Measurements from ENCODE around the gene RIMBP2. TPM values are rescaled to one million over a fixed set of nuclear protein-coding genes. Genes with fewer than 3 reads are reported as not detected.
"Not testable (repeated sequence)": the region's sequence is repeated elsewhere in the genome, so short reads cannot be mapped to it uniquely, and the experiment has no call there.

RIMBP2 gene
- total and polyA plus RNA-seq, 9 donors, result 1.1 to 16.2 (median 3.5) TPM

DNA sequence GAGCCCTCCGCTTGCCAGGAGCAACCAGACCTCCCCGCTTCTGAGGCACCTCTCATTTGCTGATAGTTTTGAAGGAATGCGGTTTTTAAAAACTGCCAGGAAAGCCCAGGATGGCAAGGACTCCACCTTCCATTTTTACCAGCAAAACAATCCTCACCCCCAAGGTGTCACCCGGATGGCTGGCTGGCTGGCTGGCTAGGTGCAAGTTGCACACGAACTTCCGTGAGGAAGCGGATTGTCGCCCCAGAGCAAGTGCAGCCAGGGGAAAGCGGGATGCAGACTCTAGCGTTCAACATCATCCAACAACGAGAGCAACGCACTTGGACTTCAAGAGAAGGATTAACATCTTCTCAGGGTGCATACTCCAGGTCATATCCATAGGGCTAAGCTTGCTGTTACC lies 125.4 kb downstream of the RIMBP2 start:
- WGBS, 3 donors, result 80 to 86% (median 81%) methylated on average over 12 of the region's 12 CpGs

DNA sequence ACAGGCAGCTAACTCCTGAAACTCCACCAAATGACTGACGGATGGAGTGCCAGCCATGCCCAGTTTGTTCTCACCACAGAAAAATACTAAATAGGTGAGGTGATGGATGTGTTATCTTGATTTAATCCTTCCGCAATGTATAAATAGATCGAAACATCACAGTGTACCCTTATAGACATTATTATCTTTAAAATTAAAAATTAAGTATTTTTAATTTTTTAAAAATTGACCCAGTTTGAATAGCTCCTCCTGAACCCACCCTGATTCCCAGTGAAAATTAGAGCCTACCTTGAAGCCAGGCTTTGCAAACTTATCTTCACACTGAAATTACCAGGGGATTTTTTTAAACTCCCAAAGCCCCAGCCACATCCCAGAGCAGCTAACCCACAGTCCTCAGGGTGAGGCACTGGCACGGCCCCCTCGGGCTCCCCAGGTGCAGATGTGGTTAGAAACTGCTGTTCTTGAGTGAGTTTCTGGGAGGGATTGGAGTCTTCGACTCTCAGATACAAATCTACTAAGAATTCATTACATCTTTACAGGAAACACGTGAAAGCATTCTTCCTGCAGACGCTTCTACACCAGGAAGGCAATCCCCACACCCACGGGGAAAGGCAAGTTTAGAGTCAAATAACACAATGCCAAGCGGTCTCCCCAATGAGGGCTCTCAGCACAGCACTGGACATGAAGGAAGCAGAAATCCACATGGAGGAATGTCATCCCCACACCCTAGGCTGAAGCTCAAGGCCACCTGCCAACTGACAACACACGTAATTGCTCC lies 126.4 kb downstream of the RIMBP2 start:
- 60 to 64% (median 61%) methylated on average over 11 of the region's 11 CpGs for WGBS, 3 donors
- no peaks in the 10 kb centered on the region for H3K27me3 ChIP-seq
- intact Hi-C loops (cut with DNase I), result no loop called here
- H3K9me3 ChIP-seq, result no peaks in the 10 kb centered on the region
- DNase-seq, result no peak
- TF ChIP-seq EP300 (IDR thresholded peaks at IDR 0.05), result no peak
- TF ChIP-seq, protein P1, sequence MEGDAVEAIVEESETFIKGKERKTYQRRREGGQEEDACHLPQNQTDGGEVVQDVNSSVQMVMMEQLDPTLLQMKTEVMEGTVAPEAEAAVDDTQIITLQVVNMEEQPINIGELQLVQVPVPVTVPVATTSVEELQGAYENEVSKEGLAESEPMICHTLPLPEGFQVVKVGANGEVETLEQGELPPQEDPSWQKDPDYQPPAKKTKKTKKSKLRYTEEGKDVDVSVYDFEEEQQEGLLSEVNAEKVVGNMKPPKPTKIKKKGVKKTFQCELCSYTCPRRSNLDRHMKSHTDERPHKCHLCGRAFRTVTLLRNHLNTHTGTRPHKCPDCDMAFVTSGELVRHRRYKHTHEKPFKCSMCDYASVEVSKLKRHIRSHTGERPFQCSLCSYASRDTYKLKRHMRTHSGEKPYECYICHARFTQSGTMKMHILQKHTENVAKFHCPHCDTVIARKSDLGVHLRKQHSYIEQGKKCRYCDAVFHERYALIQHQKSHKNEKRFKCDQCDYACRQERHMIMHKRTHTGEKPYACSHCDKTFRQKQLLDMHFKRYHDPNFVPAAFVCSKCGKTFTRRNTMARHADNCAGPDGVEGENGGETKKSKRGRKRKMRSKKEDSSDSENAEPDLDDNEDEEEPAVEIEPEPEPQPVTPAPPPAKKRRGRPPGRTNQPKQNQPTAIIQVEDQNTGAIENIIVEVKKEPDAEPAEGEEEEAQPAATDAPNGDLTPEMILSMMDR (IDR thresholded peaks at IDR 0.05), result no peak
- no peak overlapping the region for H3K4me3 ChIP-seq
- no peaks in the 10 kb centered on the region for H3K4me1 ChIP-seq (ENCODE audit: insufficient read depth)
- H3K27ac ChIP-seq, result no peak overlapping the region
- H3K36me3 ChIP-seq, result no peaks in the 10 kb centered on the region

More for the DNA sequence above, 125.4 kb downstream of the RIMBP2 start:
- TF ChIP-seq, protein P1 (IDR thresholded peaks at IDR 0.05), result no peak
- TF ChIP-seq EP300 (IDR thresholded peaks at IDR 0.05) (no peak), POLR2A (IDR thresholded peaks at IDR 0.05) (no peak)
- Histone ChIP-seq H3K27ac (no peak overlapping the region), H3K4me3 (no peak overlapping the region), H3K27me3 (no peaks in the 10 kb centered on the region), H3K36me3 (no peaks in the 10 kb centered on the region), H3K9me3 (no peaks in the 10 kb centered on the region), H3K4me1 (ENCODE audit: insufficient read depth) (no peaks in the 10 kb centered on the region)
- DNase-seq, result no peak
- intact Hi-C loops (cut with DNase I), result no loop called here

DNA sequence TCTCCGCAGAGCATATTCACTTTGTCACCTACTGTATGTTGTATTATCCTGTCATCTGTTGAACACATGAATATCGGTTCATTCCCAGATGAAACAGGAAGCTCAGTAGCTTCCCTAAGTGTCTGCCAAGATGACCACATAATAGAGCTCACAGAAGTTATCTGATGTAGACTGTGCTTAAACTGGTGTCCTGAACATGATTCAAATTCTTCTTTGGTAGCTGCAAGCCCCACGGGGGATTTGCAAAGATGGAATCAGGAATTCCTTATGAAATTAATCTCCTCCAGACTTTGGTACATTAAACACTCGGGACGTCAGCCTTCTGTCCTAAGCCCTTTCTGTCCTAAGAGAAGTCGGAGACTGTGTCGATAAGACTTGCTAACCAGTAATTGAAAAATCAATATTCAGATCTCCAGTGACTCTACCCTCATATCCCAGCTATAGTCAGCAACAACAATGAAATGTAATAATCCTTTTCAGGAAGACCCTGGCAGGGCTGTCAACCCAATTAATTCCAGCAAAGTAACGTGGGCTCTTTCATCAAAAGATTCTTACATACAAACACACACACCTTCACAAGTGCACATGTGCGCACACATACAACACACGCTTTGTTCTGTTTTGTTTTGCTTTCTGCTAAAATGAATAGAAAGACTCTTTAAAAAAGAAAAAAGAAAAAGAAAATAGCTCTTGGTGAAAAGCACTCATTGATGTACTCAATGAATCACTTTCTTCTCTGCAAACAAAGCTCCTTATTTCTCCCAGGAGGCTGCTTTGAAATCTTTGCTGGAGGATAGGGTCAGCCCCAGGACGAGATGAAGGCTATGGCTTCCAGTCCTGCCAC lies 127.2 kb downstream of the RIMBP2 start:
- DNase-seq, result no peak
- no peaks in the 10 kb centered on the region for H3K4me1 ChIP-seq (ENCODE audit: insufficient read depth)
- intact Hi-C loops (cut with DNase I), result no loop called here
- H3K9me3 ChIP-seq, result no peaks in the 10 kb centered on the region
- no peak overlapping the region for H3K4me3 ChIP-seq
- H3K27me3 ChIP-seq, result no peaks in the 10 kb centered on the region
- H3K27ac ChIP-seq, result no peak overlapping the region
- TF ChIP-seq POLR2A (IDR thresholded peaks at IDR 0.05) (no peak), EP300 (IDR thresholded peaks at IDR 0.05) (no peak)
- TF ChIP-seq, protein P1 (IDR thresholded peaks at IDR 0.05), result no peak
- no peaks in the 10 kb centered on the region for H3K36me3 ChIP-seq
- WGBS, 3 donors, result 73 to 76% (median 73%) methylated on average over 11 of the region's 11 CpGs

DNA sequence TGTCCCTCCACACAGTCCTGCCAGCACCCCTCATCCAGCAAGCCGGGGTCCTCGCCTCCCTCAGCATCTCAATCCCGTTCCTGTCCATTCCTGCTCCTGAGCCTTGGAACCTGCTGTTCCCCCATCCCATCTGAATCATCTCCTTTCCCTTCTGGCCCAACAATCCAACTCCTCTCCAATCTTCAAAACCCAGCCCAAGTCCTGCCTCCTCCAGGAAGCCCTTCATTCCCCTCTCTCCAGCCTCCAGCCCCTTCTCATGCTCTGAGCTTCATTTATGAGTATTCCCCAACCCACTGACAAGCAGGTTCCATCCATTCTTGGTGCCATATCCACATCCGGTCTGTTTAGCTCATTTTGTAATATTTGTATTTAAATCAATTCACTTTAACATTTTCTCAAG lies 128.1 kb downstream of the RIMBP2 start:
- 90 to 96% (median 92%) methylated on average over 4 of the region's 4 CpGs for WGBS, 3 donors
- TF ChIP-seq POLR2A (IDR thresholded peaks at IDR 0.05), result no peak
- TF ChIP-seq, protein P1 (IDR thresholded peaks at IDR 0.05), result no peak
- no peak for TF ChIP-seq EP300 (IDR thresholded peaks at IDR 0.05)
- DNase-seq, result no peak

DNA sequence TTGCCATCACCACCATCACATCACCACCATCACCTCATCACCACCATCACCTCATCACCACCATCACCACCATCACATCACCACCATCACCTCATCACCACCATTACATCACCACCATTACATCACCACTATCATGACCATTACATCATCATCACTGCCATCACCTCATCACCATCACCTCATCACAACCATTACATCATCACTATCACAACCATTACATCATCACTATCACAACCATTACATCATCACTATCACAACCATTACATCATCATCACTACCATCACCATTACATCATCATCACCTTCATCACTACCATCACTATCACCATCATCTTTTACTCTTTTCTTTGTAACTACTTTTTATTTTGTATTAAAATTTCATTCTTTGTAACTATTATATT lies 131.6 kb downstream of the RIMBP2 start:
- DNase-seq; H3K9me3 ChIP-seq; H3K27me3 ChIP-seq; H3K36me3 ChIP-seq; H3K4me1 ChIP-seq (ENCODE audit: insufficient read depth); H3K4me3 ChIP-seq; intact Hi-C loops (cut with DNase I); H3K27ac ChIP-seq: not testable (repeated sequence)

More for the DNA sequence above, 128.1 kb downstream of the RIMBP2 start:
- Histone ChIP-seq H3K9me3 (no peaks in the 10 kb centered on the region), H3K4me3 (no peak overlapping the region), H3K27ac (no peak overlapping the region), H3K27me3 (no peaks in the 10 kb centered on the region), H3K4me1 (ENCODE audit: insufficient read depth) (no peaks in the 10 kb centered on the region), H3K36me3 (no peaks in the 10 kb centered on the region)
- intact Hi-C loops (cut with DNase I), result no loop called here
